ENCODE results near the gene TMEM200B. TPM values are rescaled to one million over a fixed set of nuclear protein-coding genes. Genes with fewer than 3 reads are reported as not detected.

Gene TMEM200B
- total and polyA plus RNA-seq, 11 donors: 0.83 to 3.5 (median 1.5) TPM

- TF ChIP-seq POLR2A (IDR thresholded peaks at IDR 0.05) (no peak), CTCF (IDR thresholded peaks at IDR 0.05) (no peak)
- Histone ChIP-seq H3K36me3 (no peaks in the 10 kb centered on the region), H3K4me3 (no peak overlapping the region), H3K4me1 (peaks cover 0 to 38% (median 18%) of the 10 kb centered on the region in 12 donors), H3K27ac (peak overlapping the region in 1 of 12 donors; percentile 99), H3K9me3 (no peaks in the 10 kb centered on the region), H3K27me3 (peaks cover 0 to 51% (median 18%) of the 10 kb centered on the region in 9 donors)
- ATAC-seq (no peak), DNase-seq (no peak)
- 95 to 98% (median 98%) methylated on average over 6 of the region's 6 CpGs for WGBS, 4 donors
- intact Hi-C loops (cut with DNase I): loop anchor here in 2 of 10 donors (10.0 kb wide), 3 partner anchors 49 to 351 kb away; no protein-coding TSS in a partner anchor
These were observed 2.5 kb upstream of the TMEM200B start for GRCh38 chr1:29126198-29126597.

GRCh38 chr1:29125788-29126187 lies 2.1 kb upstream of the TMEM200B start:
- intact Hi-C loops (cut with DNase I): loop anchor here in 4 of 10 donors (2.0 to 10.0 kb wide), 4 partner anchors 49 to 351 kb away; partner anchors contain the start of gene SRSF4 (in 2 of the 4)
- H3K27ac ChIP-seq: peak overlapping the region in 4 of 12 donors; percentile 91 to 99 (median 96)
- peaks cover 0 to 40% (median 18%) of the 10 kb centered on the region in 12 donors for H3K4me1 ChIP-seq
- WGBS, 4 donors: 90 to 93% (median 91%) methylated on average over 6 of the region's 6 CpGs
- no peak for TF ChIP-seq POLR2A (IDR thresholded peaks at IDR 0.05)
- TF ChIP-seq CTCF (IDR thresholded peaks at IDR 0.05): no peak
- DNase-seq (no peak), ATAC-seq (no peak)
- H3K4me3 ChIP-seq: peak overlapping the region in 1 of 12 donors; percentile 83
- H3K27me3 ChIP-seq: peaks cover 0 to 55% (median 18%) of the 10 kb centered on the region in 9 donors
- no peaks in the 10 kb centered on the region for H3K9me3 ChIP-seq
- H3K36me3 ChIP-seq: no peaks in the 10 kb centered on the region

DNA sequence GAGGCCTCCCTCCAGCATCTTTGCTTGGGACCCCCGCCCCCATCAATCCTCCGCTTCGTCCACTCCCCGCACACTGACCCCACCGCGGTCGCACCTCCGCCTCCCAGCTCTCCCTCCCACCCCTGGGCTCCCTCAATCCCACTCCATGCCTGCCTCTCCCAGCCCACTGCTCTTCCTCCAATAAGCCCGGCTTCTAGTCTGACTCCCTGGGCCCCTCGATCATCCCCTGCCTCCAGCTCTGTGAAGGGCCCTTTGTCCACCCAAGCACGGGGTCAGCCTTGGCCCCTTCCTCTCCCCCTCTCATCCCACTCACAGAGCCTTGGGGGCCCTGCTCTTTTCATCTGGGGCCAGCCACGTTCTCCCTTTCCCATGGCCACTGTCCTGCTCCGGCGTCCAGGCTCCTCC lies 1.5 kb upstream of the TMEM200B start:
- TF ChIP-seq POLR2A (IDR thresholded peaks at IDR 0.05): no peak
- no peak for TF ChIP-seq CTCF (IDR thresholded peaks at IDR 0.05)
- WGBS, 4 donors: 62 to 67% (median 64%) methylated on average over 14 of the region's 14 CpGs
- peak overlapping the region; percentile 56 to 90 (median 77) for H3K4me3 ChIP-seq
- H3K4me1 ChIP-seq: peaks cover 0 to 40% (median 18%) of the 10 kb centered on the region in 12 donors
- H3K27me3 ChIP-seq: peaks cover 0 to 57% (median 18%) of the 10 kb centered on the region in 9 donors
- no peak for ATAC-seq
- H3K27ac ChIP-seq: peak overlapping the region; percentile 84 to 99 (median 94)
- intact Hi-C loops (cut with DNase I): loop anchor here in 4 of 10 donors (2.0 to 10.0 kb wide), 4 partner anchors 50 to 350 kb away; partner anchors contain the start of gene SRSF4 (in 2 of the 4)
- peak in 2 of 5 donors; percentile 17 to 24 for DNase-seq
- no peaks in the 10 kb centered on the region for H3K36me3 ChIP-seq
- no peaks in the 10 kb centered on the region for H3K9me3 ChIP-seq

GRCh38 chr1:29124366-29125236 lies 898 bp upstream of the TMEM200B start:
- Histone ChIP-seq H3K27ac (peak overlapping the region; percentile 84 to 99 (median 94)), H3K4me3 (peak overlapping the region; percentile 56 to 90 (median 77)), H3K4me1 (peaks cover 0 to 40% (median 18%) of the 10 kb centered on the region in 12 donors), H3K27me3 (peaks cover 0 to 57% (median 18%) of the 10 kb centered on the region in 9 donors), H3K9me3 (no peaks in the 10 kb centered on the region), H3K36me3 (no peaks in the 10 kb centered on the region)
- 4 to 6% (median 5%) methylated on average over 39 to 85 of the region's 85 CpGs for WGBS, 4 donors
- ATAC-seq: peak; percentile 58 to 81 (median 78)
- intact Hi-C loops (cut with DNase I): loop anchor here in 7 of 10 donors (2.0 to 10.0 kb wide), 7 partner anchors 50 to 350 kb away; partner anchors contain the start of gene SRSF4 (in 4 of the 7)
- TF ChIP-seq POLR2A (IDR thresholded peaks at IDR 0.05): peak in 1 of 2 donors; percentile 42
- TF ChIP-seq CTCF (IDR thresholded peaks at IDR 0.05): peak; percentile 24 to 77 (median 70)
- DNase-seq: peak; percentile 82 to 90 (median 87)

Measured in heart left ventricle (tissue), 16 donors.